K562 (cell line): ENCODE data around the gene PDE1A. TPM values are rescaled to one million over a fixed set of nuclear protein-coding genes. Genes with fewer than 3 reads are reported as not detected.

Experiments used
- ATAC-seq: fragments of 200-7000 bp; cut with Tn5 transposase; 3 replicates; pipeline ENCODE4 v1.9.1; 2020; ENCODE audit warnings: moderate library complexity
- BruUV-seq: library from RNA; stranded (reverse); fragments of 400-500 nt; replicated peaks from 2 replicates; lab custom pipeline; 2021; lab: Mats Ljungman, UMichigan
- CTCF ChIA-PET: fragments of 300-600 bp; formaldehyde crosslinking; extraction: SDS; loops from one replicate; lab custom pipeline; 2021; ENCODE audit warnings: low intra/inter-chr PET ratio; lab: Yijun Ruan, JAX
- POLR2A ChIA-PET: fragments of 300-600, 350-650 bp; sonication (Branson Sonifier 250); formaldehyde crosslinking; extraction: SDS; loops from one replicate; lab custom pipeline; 2021; ENCODE audit warnings: antibody characterized with exemption, inconsistent platforms; lab: Yijun Ruan, JAX
- DNase-seq, 4 experiments: peaks; one replicate each; pipeline versions ENCODE4 v3.0.0 to v3.0.0-alpha.2; 2011 to 2018; ENCODE audit warnings: low spot score in 3 of 4, mixed read lengths in 3 of 4; ENCODE audit errors: extremely low read depth in 1 of 4
- FAIRE-seq: peaks from 2 replicates; lab custom pipeline; 2011; peaks lifted over from hg19 to GRCh38; lab: Jason Lieb, UNC
- H2AFZ ChIP-seq: 2 replicates; pipeline ENCODE4 v1.6.0; 2011; ENCODE audit warnings: low read depth, low read length, control low read depth, inconsistent platforms
- H3K27ac ChIP-seq: fragments of 200-600 bp; 3 replicates; pipeline ENCODE4 v1.8.0; 2011; ENCODE audit warnings: low read depth, mild to moderate bottlenecking, control low read depth, inconsistent platforms, low read length, moderate library complexity, mixed read lengths; ENCODE audit errors: extremely low read depth
- H3K27me3 ChIP-seq, 2 experiments: fragments of 300-600 bp in 1 of 2; 2 replicates in 1 of 2; 3 replicates in 1 of 2; pipeline versions ENCODE4 v1.6.0 to v1.8.0; 2011; ENCODE audit warnings: inconsistent platforms in 2 of 2, low read length in 2 of 2, mild to moderate bottlenecking in 1 of 2, mixed read lengths in 1 of 2, moderate library complexity in 1 of 2; ENCODE audit not compliant: control insufficient read depth in 2 of 2, insufficient read depth in 2 of 2
- H3K36me3 ChIP-seq: fragments of 300-600 bp; 3 replicates; pipeline ENCODE4 v1.8.0; 2011; ENCODE audit warnings: mild to moderate bottlenecking, low read length, inconsistent platforms; ENCODE audit not compliant: control insufficient read depth, insufficient read depth
- H3K4me1 ChIP-seq, 2 experiments: fragments of 200-600 bp in 1 of 2; replicated peaks in 1 of 2; 2 replicates in 1 of 2; 3 replicates in 1 of 2; pipeline versions ENCODE4 v1.5.1 to v1.8.0; 2011; ENCODE audit warnings: inconsistent platforms in 2 of 2, low read length in 2 of 2, mild to moderate bottlenecking in 1 of 2, mixed read lengths in 1 of 2, moderate library complexity in 1 of 2; ENCODE audit not compliant: control insufficient read depth in 2 of 2, insufficient read depth in 2 of 2
- H3K4me2 ChIP-seq: 2 replicates; pipeline ENCODE4 v1.6.1; 2011; ENCODE audit warnings: low read length, control low read depth, inconsistent platforms, mixed read lengths; ENCODE audit not compliant: insufficient read depth
- H3K4me3 ChIP-seq: fragments of 200-600 bp; sonication (generic), shearing (Covaris generic); 2 replicates; pipeline ENCODE4 v1.5.1; 2016; ENCODE audit warnings: control low read depth, inconsistent platforms
- H3K79me2 ChIP-seq: fragments of 200-600 bp; 3 replicates; pipeline ENCODE4 v1.8.0; 2011; ENCODE audit warnings: low read length, inconsistent platforms; ENCODE audit not compliant: control insufficient read depth, insufficient read depth
- H3K9ac ChIP-seq, 2 experiments: 2 replicates each; pipeline versions ENCODE4 v1.6.0 to v1.6.1; 2011; ENCODE audit warnings: low read depth in 2 of 2, low read length in 2 of 2, control low read depth in 1 of 2, inconsistent platforms in 1 of 2, mild to moderate bottlenecking in 1 of 2, mixed read lengths in 1 of 2; ENCODE audit not compliant: insufficient read depth in 1 of 2
- H3K9me1 ChIP-seq: one replicate; pipeline ENCODE4 v1.6.0; 2011; ENCODE audit warnings: inconsistent platforms, mild to moderate bottlenecking, low read length, moderate library complexity; ENCODE audit not compliant: control insufficient read depth, insufficient read depth
- H3K9me3 ChIP-seq: replicated peaks from 2 replicates; pipeline ENCODE4 v1.5.1; 2011; ENCODE audit warnings: low read depth, low read length, inconsistent platforms; ENCODE audit not compliant: control insufficient read depth, insufficient read depth
- H4K20me1 ChIP-seq: replicated peaks from 2 replicates; pipeline ENCODE4 v1.6.1; 2011; ENCODE audit warnings: low read length, inconsistent platforms, mixed read lengths; ENCODE audit not compliant: control insufficient read depth, insufficient read depth
- CHD4 ChIP-seq: fragments of 200-600 bp; sonication (generic); IDR thresholded peaks from 3 replicates; pipeline ENCODE4 v1.6.1; 2012; ENCODE audit warnings: low read depth, mild to moderate bottlenecking, mixed read lengths, low read length, inconsistent platforms; ENCODE audit not compliant: insufficient read depth, insufficient replicate concordance, poor library complexity, severe bottlenecking
- DIDO1 ChIP-seq: fragments of 450-650 bp; IDR thresholded peaks from 2 replicates; pipeline ENCODE4 v1.6.1; 2016; ENCODE audit warnings: low read depth, missing biosample characterization, missing genetic modification characterization
- ESRRB ChIP-seq: fragments of 250-450 bp; sonication (Bioruptor Pico); IDR thresholded peaks from 2 replicates; pipeline ENCODE4 v1.5.0; 2020; ENCODE audit warnings: mild to moderate bottlenecking, moderate library complexity, borderline replicate concordance
- NFXL1 ChIP-seq: fragments of 450-650 bp; formaldehyde crosslinking; IDR thresholded peaks from 2 replicates; pipeline ENCODE4 v1.4.0; 2021; ENCODE audit warnings: mild to moderate bottlenecking
- RBM34 ChIP-seq: fragments of 200-400 bp; formaldehyde crosslinking; IDR thresholded peaks from 2 replicates; pipeline ENCODE4 v1.6.1; 2018; ENCODE audit warnings: low read length, borderline replicate concordance; ENCODE audit not compliant: insufficient read depth
- WGBS: fragments of 100-300 bp; shearing (Covaris generic); methylation state at CpG from one replicate; pipeline ENCODE4 v1.1.6; 2016; ENCODE audit warnings: low coverage, mixed read lengths; ENCODE audit not compliant: insufficient coverage; ENCODE audit errors: missing lambda C conversion rate; 5-methylcytosine and 5-hydroxymethylcytosine counted together
- in situ Hi-C: fragments of 300-500 bp; cut with MboI; formaldehyde crosslinking; loops from 4 replicates; pipeline ENCODE4 v1.15.0; 2018; ENCODE audit warnings: inconsistent platforms, mixed read lengths
- intact Hi-C: fragments of 100-400 bp; cut with micrococcal nuclease; formaldehyde crosslinking; loops from 2 replicates; pipeline ENCODE4 v1.14.2; 2022
- polyA plus RNA-seq, 8 experiments: library from polyadenylated mRNA; depleted of rRNA in 4 of 8; stranded (reverse) in 5 of 8; unstranded in 3 of 8; fragments of >200 nt; fragmentation: Nextera tagmentation in 2 of 8; fragmentation: Illumina TruSeq in 1 of 8; extraction: Ambion mirVana in 2 of 8; extraction: Trizol in 1 of 8; gene quantifications; 2 replicates each; pipeline versions ENCODE4 v1.2.1 to v1.2.3, GENCODE V29; 2011 to 2014; ENCODE audit warnings: inconsistent platforms in 1 of 8, missing spikeins in 1 of 8
- total RNA-seq, 7 experiments: library from RNA; depleted of rRNA in 6 of 7; stranded (reverse); fragments of >200 nt in 6 of 7; fragmentation: Illumina TruSeq in 2 of 7; extraction: Trizol in 2 of 7; gene quantifications; 2 replicates each; pipeline versions ENCODE4 v1.2.1 to v1.2.3, GENCODE V29; 2011 to 2021; ENCODE audit warnings: low replicate concordance in 1 of 7
- TF ChIP-seq, protein P1 (sequence below): fragments of 450-650 bp; formaldehyde crosslinking; IDR thresholded peaks from 2 replicates; pipeline ENCODE4 v1.4.0; 2020; ENCODE audit warnings: mild to moderate bottlenecking, mixed read lengths
- TF ChIP-seq, protein P2 (sequence below): sonication (generic); formaldehyde crosslinking; IDR thresholded peaks from 2 replicates; pipeline ENCODE4 v1.8.1; 2023; ENCODE audit warnings: mild to moderate bottlenecking, missing genetic modification reagents

Gene PDE1A
- total and polyA plus RNA-seq, 9 of the 15 experiments (the other 6 are each of a cell fraction or from before 2014, with no cell fraction given) = 0.14 to 0.91 (median 0.32) TPM

DNA sequence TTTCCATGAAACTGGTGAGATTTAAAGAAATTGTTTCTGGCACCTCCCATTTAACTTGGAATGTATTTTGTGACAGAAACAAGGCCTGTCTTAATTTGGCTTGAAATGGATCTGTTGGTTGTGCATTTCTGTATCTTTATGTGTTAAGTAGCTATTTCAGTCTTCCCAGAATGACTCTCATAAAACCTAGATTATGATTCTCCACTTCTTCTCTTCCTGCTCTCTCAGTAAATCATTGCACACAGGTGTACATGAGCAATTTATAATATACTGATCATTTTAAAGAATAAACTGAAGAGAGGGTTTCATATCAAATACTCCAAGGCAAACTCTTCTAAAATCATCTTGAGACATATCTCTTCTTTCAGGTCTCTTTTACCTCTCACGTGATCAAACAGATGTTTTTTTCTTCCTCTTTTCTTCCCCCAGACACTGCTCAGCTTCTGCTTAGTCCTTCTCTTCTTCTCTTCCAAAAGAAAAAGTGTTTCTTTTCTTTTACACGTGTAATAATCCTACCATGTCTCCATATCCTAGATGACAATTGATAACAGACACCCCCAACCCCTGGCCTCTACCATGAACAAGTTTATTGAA, 329.2 kb downstream of the PDE1A start:
- Histone ChIP-seq H2AFZ (no peak overlapping the region), H3K4me3 (no peak overlapping the region), H3K36me3 (no peaks in the 10 kb centered on the region), H3K4me2 (no peak overlapping the region), H3K9me3 (no peaks in the 10 kb centered on the region; the same call in 1 of the 2 replicates), H3K27me3 (no peaks in the 10 kb centered on the region), H4K20me1 (no peaks in the 10 kb centered on the region), H3K79me2 (no peaks in the 10 kb centered on the region), H3K9ac (no peak overlapping the region), H3K9me1 (no peaks in the 10 kb centered on the region), H3K4me1 (no peaks in the 10 kb centered on the region), H3K27ac (no peak overlapping the region)
- in situ Hi-C loops = no loop called here
- no peak for FAIRE-seq
- intact Hi-C loops = no loop called here
- ChIA-PET CTCF (no interaction called here), POLR2A (no interaction called here)
- WGBS = 0% methylated on average over 2 of the region's 2 CpGs
- no peak for ATAC-seq
- no peak for TF ChIP-seq DIDO1 (tag)
- TF ChIP-seq, protein P1, sequence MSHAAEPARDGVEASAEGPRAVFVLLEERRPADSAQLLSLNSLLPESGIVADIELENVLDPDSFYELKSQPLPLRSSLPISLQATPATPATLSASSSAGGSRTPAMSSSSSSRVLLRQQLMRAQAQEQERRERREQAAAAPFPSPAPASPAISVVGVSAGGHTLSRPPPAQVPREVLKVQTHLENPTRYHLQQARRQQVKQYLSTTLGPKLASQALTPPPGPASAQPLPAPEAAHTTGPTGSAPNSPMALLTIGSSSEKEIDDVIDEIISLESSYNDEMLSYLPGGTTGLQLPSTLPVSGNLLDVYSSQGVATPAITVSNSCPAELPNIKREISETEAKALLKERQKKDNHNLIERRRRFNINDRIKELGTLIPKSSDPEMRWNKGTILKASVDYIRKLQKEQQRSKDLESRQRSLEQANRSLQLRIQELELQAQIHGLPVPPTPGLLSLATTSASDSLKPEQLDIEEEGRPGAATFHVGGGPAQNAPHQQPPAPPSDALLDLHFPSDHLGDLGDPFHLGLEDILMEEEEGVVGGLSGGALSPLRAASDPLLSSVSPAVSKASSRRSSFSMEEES = peak; percentile 64
- no peak for DNase-seq
- BruUV-seq = no TSS peak

DNA sequence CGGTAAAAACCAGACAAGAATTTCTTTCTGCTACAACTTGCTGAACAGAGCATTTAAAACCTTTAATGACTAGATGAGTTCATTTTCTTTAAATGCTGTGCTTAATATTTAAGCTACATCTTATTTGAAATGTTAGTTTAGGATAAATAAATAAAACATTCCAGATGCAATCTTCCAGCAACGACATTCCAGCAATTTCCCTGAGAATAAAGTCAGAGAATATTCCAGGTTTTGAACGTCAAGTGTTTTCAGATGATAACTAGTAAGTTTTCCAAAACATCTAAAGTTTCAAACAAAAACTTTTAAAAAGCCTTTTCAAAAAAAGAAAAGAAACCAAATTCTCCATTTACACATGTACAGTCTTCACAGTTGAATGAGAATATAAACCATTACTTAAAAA, 336.4 kb downstream of the PDE1A start:
- intact Hi-C loops = no loop called here
- H4K20me1 ChIP-seq = no peaks in the 10 kb centered on the region
- in situ Hi-C loops = no loop called here
- ATAC-seq = no peak
- TF ChIP-seq RBM34 (no peak), CHD4 (no peak), NFXL1 (no peak), ESRRB (CRISPR knock-in tag) (no peak)
- TF ChIP-seq, protein P2, sequence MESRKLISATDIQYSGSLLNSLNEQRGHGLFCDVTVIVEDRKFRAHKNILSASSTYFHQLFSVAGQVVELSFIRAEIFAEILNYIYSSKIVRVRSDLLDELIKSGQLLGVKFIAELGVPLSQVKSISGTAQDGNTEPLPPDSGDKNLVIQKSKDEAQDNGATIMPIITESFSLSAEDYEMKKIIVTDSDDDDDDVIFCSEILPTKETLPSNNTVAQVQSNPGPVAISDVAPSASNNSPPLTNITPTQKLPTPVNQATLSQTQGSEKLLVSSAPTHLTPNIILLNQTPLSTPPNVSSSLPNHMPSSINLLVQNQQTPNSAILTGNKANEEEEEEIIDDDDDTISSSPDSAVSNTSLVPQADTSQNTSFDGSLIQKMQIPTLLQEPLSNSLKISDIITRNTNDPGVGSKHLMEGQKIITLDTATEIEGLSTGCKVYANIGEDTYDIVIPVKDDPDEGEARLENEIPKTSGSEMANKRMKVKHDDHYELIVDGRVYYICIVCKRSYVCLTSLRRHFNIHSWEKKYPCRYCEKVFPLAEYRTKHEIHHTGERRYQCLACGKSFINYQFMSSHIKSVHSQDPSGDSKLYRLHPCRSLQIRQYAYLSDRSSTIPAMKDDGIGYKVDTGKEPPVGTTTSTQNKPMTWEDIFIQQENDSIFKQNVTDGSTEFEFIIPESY = no peak
- H3K4me2 ChIP-seq = no peak overlapping the region
- DNase-seq = no peak
- H3K4me3 ChIP-seq = no peak overlapping the region
- no peaks in the 10 kb centered on the region for H3K27me3 ChIP-seq
- H3K4me1 ChIP-seq = no peaks in the 10 kb centered on the region
- H3K36me3 ChIP-seq = no peaks in the 10 kb centered on the region
- no peaks in the 10 kb centered on the region for H3K79me2 ChIP-seq
- H3K9me3 ChIP-seq = no peaks in the 10 kb centered on the region
- FAIRE-seq = no peak
- no peak overlapping the region for H3K9ac ChIP-seq
- BruUV-seq = no TSS peak
- WGBS = 0% methylated on average over 3 of the region's 3 CpGs
- POLR2A ChIA-PET = no interaction called here
- no peaks in the 10 kb centered on the region for H3K9me1 ChIP-seq
- H3K27ac ChIP-seq = no peak overlapping the region
- no peak overlapping the region for H2AFZ ChIP-seq
- CTCF ChIA-PET = no interaction called here
